HG02943 (cell line): Measurements from ENCODE around the gene SRRT.
A peak's percentile ranks its signal among the peaks of the same experiment; 100 is the strongest.

Experiments
- ATAC-seq: cut with Tn5 transposase; IDR thresholded peaks from one replicate; pipeline ENCODE4 v1.9.1; 2021; ENCODE audit warnings: mild to moderate bottlenecking, low read depth, moderate library complexity; ENCODE audit not compliant: unreplicated experiment

The SRRT gene, protein sequence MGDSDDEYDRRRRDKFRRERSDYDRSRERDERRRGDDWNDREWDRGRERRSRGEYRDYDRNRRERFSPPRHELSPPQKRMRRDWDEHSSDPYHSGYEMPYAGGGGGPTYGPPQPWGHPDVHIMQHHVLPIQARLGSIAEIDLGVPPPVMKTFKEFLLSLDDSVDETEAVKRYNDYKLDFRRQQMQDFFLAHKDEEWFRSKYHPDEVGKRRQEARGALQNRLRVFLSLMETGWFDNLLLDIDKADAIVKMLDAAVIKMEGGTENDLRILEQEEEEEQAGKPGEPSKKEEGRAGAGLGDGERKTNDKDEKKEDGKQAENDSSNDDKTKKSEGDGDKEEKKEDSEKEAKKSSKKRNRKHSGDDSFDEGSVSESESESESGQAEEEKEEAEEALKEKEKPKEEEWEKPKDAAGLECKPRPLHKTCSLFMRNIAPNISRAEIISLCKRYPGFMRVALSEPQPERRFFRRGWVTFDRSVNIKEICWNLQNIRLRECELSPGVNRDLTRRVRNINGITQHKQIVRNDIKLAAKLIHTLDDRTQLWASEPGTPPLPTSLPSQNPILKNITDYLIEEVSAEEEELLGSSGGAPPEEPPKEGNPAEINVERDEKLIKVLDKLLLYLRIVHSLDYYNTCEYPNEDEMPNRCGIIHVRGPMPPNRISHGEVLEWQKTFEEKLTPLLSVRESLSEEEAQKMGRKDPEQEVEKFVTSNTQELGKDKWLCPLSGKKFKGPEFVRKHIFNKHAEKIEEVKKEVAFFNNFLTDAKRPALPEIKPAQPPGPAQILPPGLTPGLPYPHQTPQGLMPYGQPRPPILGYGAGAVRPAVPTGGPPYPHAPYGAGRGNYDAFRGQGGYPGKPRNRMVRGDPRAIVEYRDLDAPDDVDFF

DNA sequence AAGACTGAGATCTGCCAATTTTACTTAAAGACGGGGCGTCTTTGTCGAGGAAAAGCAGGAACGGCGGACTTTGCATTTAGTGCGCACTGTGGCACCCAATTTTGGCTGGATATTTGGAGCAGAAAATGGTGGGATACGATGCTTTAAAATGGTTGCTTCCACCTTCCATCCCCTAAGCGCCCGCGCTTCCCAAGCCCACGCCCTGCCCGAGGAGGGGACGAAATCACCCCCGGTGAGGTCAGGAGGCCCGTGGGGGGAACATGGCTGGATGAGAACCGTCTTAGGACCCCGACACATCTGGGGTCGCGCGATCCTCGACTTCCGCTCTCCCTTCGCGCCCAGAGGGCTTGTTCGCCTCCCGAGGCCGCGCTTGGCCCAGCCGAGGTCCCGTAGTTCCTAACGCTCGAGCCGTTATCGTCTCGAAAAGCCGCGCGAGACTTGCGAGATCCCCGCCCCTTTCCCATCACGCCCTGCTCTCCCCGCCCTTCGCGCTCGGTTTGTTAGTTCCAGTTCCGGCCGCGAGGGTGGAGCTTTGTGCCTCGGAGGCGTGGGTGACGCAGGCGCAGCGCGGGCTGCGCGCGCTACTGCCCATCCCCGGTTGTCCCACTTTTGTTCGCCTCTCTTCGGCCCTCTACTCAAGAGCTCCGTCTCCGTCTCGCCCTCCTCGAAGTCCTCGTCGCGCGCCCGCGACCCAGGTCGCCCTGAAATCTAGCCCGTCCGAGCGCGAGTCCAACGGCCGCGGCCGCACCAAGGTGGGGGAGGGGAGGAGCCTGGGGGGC is at the start of gene SRRT:
Gene SRRT, plus strand, starts transcription at position 527 of the 779 bp plus-strand sequence. CDS start 488 bp downstream, outside the sequence.
- ATAC-seq, result peak; percentile 76

DNA sequence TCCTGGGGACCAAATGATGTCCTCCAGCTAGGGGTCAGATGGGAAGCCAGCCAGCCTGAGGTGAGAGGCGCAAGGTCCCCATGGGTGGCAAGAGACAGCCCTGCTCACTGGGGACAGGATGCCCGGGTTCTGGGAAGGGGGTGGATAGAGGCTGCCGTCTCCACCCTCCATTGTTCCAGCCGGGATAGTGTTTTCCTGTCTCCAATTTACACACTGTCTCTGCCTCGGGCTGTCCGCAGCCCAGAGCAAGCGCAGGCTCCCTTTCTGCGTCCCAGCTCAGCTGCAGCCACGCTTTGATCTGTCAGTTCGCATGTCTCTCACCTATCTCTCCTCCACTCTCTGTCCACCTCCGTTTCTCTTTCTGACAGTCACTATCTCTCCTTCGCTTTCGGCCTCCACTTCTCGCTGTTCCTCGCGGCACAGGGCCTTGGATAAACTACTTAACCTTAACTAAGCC is 49.7 kb upstream of the SRRT start:
- no peak for ATAC-seq

DNA sequence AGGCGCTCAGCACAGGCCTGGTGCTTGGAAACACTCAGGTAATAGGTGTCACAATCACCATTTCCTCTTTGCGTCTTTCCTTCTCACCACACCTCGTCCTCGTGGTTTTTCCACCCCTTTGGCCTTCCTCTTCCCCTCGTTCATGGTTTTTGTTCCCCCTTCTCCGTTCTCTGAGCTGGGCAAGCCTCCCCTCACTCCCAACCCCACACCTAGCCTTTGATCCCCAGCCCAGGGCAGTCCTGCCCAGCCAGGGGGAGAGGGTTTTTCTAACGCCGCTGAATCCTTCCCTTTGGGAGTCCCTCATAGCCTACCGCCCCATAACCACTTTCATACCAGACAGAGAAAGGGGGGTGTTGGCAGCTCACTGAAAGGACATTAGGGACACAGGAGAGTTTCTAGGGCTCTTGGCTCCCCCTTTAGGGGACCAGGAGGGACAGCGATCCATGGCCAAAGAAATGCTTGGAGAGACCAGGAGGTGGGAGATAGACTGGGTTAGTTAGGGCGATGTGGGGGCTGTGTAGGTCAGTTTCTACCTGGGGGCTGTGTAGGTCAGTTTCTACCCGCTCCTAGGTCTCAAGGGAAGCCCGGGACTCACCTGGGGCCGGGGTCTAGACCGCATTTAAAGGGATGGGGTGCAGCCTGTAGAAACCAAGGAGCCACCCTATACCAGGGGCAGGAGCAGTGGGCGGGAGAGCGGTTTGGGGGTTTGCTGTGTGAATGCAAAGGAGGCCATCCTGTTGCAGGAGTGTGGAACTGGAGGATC is 49.0 kb upstream of the SRRT start:
- no peak for ATAC-seq

DNA sequence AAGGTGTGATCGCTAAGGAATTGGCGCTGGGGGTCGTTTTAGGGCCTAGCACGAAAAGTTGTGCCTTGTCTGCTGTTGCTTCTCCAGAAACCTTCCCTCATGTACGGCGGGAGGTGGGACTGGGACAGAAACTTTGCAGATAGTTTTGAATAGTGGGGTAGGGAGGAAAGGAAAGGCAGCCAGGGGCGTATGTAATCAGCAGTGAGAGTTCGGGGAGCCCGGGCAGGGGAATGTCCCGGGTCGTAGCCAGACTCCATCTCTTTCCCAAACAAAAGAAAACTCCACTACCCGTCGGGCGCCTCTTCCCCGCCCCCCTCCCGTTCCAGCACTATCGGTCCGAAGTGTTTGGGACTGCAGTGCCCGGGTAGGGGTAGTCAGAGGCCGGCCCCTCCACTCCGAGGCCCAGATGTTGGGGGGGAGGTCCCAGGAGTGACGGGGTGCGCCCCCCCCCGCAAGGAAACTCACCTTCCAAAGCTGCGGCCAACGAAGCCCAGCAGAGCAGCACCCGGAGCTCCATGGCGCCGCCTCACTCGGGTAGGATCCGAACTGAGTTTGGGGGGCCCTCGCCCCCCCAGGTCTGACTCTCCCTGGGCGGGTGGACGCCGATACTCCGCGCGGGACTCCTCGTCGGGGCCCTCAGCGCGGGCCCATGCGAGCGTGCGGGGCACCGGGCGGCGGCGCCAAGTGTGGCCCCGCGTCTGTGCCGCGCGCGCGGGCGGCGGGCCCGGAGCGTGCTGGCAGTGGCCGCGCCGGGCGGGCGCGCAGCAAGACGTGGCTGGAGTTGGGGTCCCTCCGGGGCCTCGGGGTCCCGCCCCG is 48.2 kb upstream of the SRRT start:
- ATAC-seq, result no peak

DNA sequence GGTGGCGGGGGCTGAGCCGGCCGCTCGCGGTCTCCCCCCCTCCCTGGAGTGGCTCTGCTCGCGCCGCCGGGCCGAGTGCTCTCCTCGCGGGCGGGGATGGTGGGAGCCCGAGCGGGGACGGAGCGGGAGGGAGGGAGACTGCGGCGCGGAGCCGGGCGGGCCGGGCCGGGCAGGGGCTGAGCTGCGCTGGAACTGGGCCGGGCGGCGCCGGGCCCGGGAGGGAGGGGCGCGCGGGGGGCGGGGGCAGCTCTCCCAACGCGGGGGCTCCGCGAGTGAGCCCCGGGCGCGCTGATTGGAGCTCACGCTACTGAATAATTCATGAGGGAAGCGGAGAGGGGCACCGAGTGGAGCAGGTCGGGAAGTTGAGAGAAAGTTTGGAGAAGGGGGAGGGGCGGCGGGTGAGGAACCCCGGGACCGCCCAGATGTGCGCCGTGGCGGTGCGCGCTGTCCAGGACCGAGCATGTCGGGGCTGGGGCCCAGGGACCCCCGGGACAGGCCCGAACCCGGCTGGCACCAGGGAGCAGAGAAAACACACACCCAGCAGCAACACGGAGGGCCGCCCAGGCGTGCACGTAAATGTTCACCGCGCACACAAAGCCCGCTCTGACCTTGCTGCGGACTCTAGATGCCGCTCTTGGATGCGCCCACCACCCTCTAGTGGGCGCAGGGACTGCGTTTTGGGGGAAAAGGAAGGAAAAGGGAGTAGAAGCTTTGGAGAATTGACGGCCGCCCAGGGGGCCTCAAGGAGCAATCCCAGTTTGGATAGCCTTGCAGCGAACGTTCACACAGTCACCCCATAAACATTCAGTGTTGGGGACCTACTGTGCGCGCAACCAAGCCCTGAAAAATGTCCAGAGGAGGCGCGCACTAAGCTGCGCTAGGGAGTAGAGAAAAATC is 47.3 kb upstream of the SRRT start, which contains the start of gene EPHB4:
Gene EPHB4, minus strand, starts transcription at position 194 of the 897 bp plus-strand sequence. CDS start 493 bp downstream, outside the sequence.
- ATAC-seq, result no peak

DNA sequence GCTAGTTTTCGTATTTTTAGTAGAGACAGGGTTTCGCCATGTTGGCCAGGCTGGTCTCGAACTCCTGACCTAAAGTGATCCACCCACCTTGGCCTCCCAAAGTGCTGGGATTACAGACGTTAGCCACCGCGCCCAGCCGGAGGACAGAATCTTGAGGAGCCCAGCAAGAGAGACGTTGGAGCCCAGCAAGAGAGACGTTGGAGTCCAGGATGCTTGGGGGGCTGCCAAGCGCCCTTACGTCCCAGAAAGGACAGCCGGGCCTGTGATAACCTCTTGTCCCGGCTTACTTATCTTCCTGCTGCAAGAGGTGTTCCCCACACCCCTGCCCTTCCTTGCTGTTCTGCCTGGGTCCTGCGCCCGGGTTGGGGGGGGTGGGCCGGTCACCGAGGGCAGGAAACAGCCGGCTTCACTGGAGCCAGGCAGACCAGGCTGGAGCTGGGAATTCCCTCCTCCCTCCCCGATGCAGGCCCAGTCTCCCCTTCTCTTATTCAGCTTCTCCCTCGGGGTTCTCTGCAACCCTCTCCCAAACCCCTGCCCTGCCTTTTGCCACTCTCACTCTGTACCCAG is 45.7 kb upstream of the SRRT start:
- ATAC-seq, result no peak

DNA sequence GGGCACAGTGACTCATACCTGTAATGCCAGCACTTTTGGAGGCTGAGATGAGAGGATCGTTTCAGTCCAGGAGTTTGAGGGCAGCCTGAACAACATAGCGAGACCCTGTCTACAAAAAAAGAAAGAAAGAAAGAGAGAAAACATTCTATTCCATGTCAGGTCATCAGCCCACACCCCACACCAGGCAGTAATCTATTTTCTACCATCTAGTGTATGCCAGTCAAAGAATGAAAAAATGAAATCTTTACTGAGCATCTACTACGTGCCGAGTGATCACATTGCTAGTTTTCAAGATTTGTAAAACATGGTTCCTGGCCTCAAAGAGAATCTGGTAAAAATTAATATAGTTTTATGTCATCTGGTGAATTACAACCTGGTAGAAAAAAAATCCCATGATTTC is 44.5 kb upstream of the SRRT start:
- no peak for ATAC-seq

DNA sequence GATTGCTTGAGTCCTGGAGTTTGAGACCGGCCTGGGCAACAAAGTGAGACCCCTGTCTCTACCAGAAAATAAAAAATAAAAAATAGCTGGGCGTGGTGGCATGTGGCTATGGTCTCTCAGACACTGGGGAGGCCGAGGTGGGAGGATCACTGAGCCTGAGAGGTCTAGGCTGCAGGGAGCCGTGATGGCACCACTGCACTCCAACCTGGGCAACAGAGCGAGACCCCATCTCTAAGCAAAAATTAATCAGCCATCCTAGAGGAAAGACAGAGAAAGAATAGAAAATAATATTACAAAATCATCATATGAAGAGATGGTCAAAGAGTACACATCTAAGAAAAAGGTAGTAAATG is 42.6 kb upstream of the SRRT start:
- no peak for ATAC-seq

DNA sequence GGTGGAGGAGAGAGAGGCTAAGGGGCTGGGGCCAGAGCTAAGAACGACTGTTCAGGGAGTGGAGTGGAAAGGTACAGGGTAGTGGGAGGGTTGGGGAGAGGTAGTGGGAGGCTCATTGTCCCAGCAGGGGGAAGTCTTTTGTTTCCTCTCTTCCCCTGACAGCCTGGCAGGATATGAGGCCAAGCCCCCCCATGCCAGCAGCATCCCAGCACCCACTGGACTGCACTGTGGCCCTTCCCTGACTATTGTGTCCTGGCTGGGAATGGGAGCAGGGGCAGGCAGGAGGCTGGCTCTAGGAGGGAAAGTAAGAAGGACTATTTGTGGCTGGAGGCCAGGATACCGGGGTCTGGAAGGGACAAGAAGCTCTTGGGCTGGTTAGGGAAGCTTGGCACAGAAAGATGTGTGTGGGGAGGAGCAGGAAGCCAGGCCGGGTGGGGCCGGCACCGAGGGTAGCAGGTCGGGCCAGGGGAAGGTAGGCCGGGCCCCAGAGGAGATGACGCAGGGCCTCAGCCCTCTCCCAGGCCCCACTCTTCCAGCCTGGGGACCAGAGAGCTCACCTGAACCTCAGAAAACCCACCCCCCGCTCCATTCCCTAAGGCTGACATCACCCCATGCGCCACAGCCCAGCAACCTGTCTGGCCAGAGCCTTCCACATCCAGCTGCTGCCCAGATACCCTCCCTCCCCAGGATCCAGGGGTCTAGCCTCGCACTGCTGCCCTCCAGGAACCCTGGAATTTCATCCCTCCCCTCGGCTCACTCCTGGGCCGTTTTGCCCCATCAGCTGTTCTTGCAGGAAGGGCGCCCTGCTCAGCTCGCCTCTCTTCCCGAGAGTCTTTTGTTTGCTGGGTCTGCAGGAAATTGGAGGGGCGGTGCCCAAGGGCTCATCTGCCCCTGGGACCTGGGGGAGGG is 38.7 kb upstream of the SRRT start:
- ATAC-seq, result no peak

DNA sequence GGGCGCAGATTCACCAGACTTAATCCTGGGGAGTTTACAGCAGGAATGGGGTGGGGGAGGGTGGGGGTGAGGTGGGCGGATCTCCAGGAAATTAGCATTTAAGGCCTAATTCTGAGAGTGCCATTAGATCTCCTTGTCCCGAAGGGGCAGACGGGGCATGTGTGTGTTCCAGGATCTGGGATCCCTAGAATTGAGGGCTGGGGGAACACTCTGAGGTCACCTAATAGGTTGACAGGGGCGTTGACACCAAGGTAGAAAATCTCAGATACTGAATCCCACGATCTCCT is 38.1 kb upstream of the SRRT start:
- no peak for ATAC-seq

DNA sequence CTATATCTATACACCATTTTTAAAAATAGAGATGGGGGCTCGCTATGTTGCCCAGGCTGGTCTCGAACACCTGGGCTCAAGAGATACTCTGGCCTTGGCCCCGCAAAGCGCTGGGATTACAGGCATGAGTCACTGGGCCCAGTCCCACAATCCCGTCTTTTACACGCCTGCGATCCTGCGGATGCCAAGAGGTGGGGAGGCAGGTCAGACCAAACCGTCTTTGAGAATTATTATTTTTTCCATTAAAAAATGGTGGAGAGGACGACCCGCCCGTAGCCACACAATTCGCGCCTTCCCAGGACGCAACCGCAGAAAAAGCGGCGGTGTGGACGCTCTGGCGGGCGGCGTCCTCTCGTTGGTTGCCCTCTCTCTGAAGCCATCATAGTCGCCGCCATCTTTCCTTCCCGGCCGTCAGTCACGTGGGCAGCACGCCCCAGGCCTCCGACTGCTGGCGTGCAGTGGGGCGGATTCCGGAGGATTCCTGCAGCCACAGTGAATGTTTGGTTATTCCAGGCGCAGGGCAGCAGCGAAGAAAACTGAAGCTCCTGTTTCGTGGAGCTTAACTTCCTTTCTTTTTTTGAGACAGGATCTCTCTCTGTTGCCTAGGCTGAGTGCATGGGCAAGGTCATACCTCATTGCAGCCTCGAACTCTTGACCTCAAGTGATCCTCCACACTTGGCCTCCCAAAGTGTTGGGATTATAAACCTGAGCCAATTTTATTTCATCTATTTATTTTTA is 37.6 kb upstream of the SRRT start:
- no peak for ATAC-seq

DNA sequence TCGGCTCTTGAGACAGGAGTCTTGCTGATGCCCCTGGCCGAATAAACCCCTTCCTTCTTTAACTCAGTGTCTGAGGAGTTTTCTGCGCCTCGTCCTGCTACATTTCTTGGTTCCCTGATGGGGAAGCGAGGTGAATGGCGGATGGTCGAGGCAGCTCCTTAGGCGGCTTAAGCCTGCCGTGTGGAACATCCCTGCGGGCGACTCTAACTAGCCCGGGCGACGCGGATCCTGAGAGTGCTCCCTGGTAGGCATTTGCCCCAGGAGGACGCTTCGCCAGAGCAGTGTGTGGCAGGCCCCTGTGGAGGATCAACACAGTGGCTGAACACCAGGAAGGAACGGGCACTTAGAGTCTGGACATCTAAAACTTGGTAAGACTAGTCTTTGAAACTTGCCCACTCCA is 35.5 kb upstream of the SRRT start:
- ATAC-seq, result no peak

DNA sequence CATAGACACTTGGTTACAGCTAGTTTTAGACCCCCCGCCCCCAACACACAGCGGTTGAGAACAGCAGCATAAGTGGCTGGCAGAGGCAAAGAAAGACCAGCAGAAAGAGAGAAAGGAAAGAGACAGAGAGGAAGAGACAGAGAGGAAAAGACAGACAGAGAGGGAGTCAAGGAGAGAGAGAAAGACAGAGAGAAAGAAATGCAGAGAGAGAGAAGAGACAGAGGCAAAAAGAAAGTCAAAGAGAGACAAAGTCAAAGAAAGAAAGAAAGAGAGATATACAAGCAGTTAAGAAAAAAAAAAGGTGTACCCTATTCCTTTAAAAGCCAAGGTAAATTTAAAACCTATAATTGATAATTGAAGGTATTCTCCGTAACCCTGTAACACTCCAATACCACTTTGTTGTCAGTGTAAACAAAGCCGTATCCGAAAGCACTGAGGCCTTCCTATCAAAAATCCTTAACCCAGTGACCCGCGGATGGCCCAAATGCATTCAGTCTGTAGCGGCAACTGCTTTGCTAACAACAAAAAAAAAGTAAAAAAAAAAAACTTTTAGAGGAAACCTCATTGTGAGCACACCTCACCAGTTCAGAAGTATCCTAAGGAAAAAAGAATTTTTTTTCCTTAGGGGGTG is 34.3 kb upstream of the SRRT start:
- ATAC-seq, result no peak

DNA sequence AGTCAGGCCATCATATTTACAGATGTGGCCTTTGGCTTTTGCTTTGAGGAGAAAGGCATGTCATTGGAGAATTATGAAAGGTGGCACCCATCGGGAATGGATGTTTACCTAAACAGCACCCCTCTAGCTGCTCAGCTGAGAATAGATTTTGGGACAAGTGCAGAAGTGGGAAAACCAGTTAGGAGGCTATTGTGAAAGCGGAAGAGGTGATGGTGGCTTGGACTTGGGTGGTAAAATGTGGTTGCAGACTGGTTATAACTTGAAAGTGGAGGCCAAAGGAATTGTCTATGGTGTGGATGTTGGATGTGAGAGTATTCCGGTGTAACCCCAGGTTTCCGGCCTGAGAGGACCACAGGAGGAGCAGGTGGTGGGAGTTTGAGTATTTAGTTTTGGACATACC is 27.5 kb upstream of the SRRT start:
- ATAC-seq, result no peak

DNA sequence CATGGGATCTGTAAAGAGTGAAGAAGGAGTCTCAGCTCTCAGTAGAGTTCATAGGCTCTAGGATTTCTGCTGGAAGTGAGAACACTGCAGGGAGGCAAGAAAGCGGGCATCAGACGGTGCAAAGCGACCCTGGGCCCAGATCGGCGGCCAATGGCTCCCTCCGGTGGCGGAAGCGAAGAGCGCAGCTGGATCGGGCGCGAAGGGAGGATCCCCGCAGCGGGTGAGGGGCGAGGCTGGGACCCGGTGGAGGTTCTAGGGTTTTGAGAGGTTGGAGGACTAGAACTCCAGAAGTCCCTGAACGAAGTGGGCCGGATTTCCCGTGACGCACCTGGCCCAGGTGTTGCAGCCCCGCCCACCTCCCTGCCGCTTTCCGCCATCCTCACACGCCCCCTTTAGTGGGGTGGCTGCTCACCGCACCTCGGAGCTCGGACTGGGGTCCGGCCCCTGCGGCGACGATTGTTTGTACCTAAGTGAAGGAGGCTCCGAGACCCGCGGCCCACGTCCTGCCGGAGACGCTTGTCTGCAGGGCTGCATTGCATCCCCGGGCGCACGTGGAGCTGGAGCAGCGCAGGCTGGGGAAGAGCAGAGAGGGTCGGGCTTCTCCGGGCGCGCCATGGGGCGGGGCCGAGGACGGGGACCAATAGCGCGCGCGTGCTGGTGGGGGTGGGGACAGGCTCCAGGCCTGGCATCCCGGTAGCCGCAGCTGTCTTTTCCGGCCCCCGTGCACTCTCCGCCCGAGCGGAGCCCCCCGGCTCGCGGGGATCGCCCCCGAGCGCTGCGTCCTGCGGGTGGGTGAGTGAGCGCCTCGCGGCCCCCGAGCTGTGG is 22.6 kb upstream of the SRRT start, which contains the start of gene SLC12A9:
Gene SLC12A9, plus strand, starts transcription at position 666 of the 825 bp plus-strand sequence. CDS start 1,485 bp downstream, outside the sequence.
- peak; percentile 80 for ATAC-seq
